GM18519 (cell line): ENCODE measurements around the gene ZNF771.
"Not testable (repeated sequence)": the region's sequence is repeated elsewhere in the genome, so short reads cannot be mapped to it uniquely, and the experiment has no call there.

ENCODE experiments used
- ATAC-seq: cut with Tn5 transposase; IDR thresholded peaks from one replicate; pipeline ENCODE4 v1.9.1; 2021; ENCODE audit warnings: mild to moderate bottlenecking, moderate library complexity; ENCODE audit not compliant: unreplicated experiment, low FRiP score

ZNF771 gene

GRCh38 chr16:30429678-30430427 is 22.4 kb downstream of the ZNF771 start, which contains the start of gene DCTPP1:
Gene DCTPP1 (minus strand): TSS chr16:30430030. CDS start chr16:30429980, 50 bp downstream.
- peak; percentile 86 for ATAC-seq

- ATAC-seq, result peak; percentile 8
Measured at GRCh38 chr16:30430428-30430970, 23.1 kb downstream of the ZNF771 start.

- no peak for ATAC-seq
Measured at GRCh38 chr16:30434852-30435251, 27.4 kb downstream of the ZNF771 start.

- no peak for ATAC-seq
Measured at GRCh38 chr16:30437511-30438046, 30.2 kb downstream of the ZNF771 start.

- no peak for ATAC-seq
Measured at GRCh38 chr16:30438835-30439234, 31.4 kb downstream of the ZNF771 start.

GRCh38 chr16:30439720-30440348 is 32.4 kb downstream of the ZNF771 start:
- ATAC-seq, result no peak

- ATAC-seq, result no peak
Measured at GRCh38 chr16:30443631-30444030, 36.2 kb downstream of the ZNF771 start.

GRCh38 chr16:30444231-30445148 is 37.1 kb downstream of the ZNF771 start:
- no peak for ATAC-seq

- no peak for ATAC-seq
Measured at GRCh38 chr16:30445149-30445407, 37.7 kb downstream of the ZNF771 start.

- peak; percentile 45 for ATAC-seq
Measured at GRCh38 chr16:30445408-30446202, 38.2 kb downstream of the ZNF771 start, which contains the start of gene SEPHS2. Gene SEPHS2 (minus strand): TSS chr16:30445874. CDS start chr16:30445727, 147 bp downstream.

- ATAC-seq, result no peak
Measured at GRCh38 chr16:30446203-30446595, 38.8 kb downstream of the ZNF771 start.

GRCh38 chr16:30447512-30448226 is 40.3 kb downstream of the ZNF771 start:
- no peak for ATAC-seq

- ATAC-seq, result no peak
Measured at GRCh38 chr16:30449116-30449435, 41.7 kb downstream of the ZNF771 start.

GRCh38 chr16:30452709-30453580 is 45.5 kb downstream of the ZNF771 start:
- ATAC-seq, result not testable (repeated sequence)

- no peak for ATAC-seq
Measured at GRCh38 chr16:30456302-30456701, 48.9 kb downstream of the ZNF771 start.

GRCh38 chr16:30457256-30457655 is 49.9 kb downstream of the ZNF771 start:
- ATAC-seq, result no peak

GRCh38 chr16:30457743-30458560 is 50.5 kb downstream of the ZNF771 start:
- no peak for ATAC-seq
